NOMO-1 treated with DMSO at 0.1 percent for 48 hours (cell line): ENCODE data around the gene SNED1.
"Not testable (repeated sequence)": the region's sequence is repeated elsewhere in the genome, so short reads cannot be mapped to it uniquely, and the experiment has no call there.

ENCODE experiments used
- DNase-seq: peaks from one replicate; lab custom pipeline; 2025; ENCODE audit not compliant: unreplicated experiment; lab: John Stamatoyannopoulos, UW

Gene SNED1

GRCh38 chr2:240972201-240972600 lies 26.2 kb upstream of the SNED1 start:
- no peak for DNase-seq

- no peak for DNase-seq
These were observed 25.5 kb upstream of the SNED1 start for GRCh38 chr2:240972636-240973521.

- no peak for DNase-seq
These were observed 23.4 kb upstream of the SNED1 start for GRCh38 chr2:240974771-240975572.

GRCh38 chr2:240975903-240976302 lies 22.5 kb upstream of the SNED1 start:
- not testable (repeated sequence) for DNase-seq

GRCh38 chr2:240981280-240981679 lies 17.1 kb upstream of the SNED1 start:
- peak; percentile 24 for DNase-seq

- DNase-seq = no peak
These were observed 16.3 kb upstream of the SNED1 start for GRCh38 chr2:240981871-240982800.

- no peak for DNase-seq
These were observed 15.6 kb upstream of the SNED1 start for GRCh38 chr2:240982821-240983281.

- peak; percentile 36 for DNase-seq
These were observed 14.9 kb upstream of the SNED1 start for GRCh38 chr2:240983361-240983995.

GRCh38 chr2:240983996-240984498 lies 14.4 kb upstream of the SNED1 start:
- no peak for DNase-seq

GRCh38 chr2:240985881-240986786 lies 12.3 kb upstream of the SNED1 start:
- DNase-seq = no peak

GRCh38 chr2:240986787-240987411 lies 11.5 kb upstream of the SNED1 start:
- DNase-seq = peak; percentile 79

GRCh38 chr2:240987588-240987987 lies 10.8 kb upstream of the SNED1 start:
- no peak for DNase-seq

- no peak for DNase-seq
These were observed 10.3 kb upstream of the SNED1 start for GRCh38 chr2:240988146-240988545.

GRCh38 chr2:240988571-240989271 lies 9.7 kb upstream of the SNED1 start:
- DNase-seq = no peak

- DNase-seq = peak; percentile 13
These were observed 8.8 kb upstream of the SNED1 start for GRCh38 chr2:240989451-240990265.

- no peak for DNase-seq
These were observed 8.2 kb upstream of the SNED1 start for GRCh38 chr2:240990266-240990529.

GRCh38 chr2:240990726-240991377 lies 7.6 kb upstream of the SNED1 start:
- DNase-seq = no peak
